Measurements from ENCODE around the gene ISM1.

ISM1 gene

GRCh38 chr20:13285408-13285807, 64.3 kb downstream of the ISM1 start:
- no peak for DNase-seq

- DNase-seq = no peak
Measured at GRCh38 chr20:13286052-13286451, 65.0 kb downstream of the ISM1 start.

GRCh38 chr20:13286607-13287006, 65.5 kb downstream of the ISM1 start:
- DNase-seq = no peak

GRCh38 chr20:13288357-13288756, 67.3 kb downstream of the ISM1 start:
- no peak for DNase-seq

GRCh38 chr20:13289031-13289430, 68.0 kb downstream of the ISM1 start:
- DNase-seq = no peak

- no peak for DNase-seq
Measured at GRCh38 chr20:13290724-13291123, 69.7 kb downstream of the ISM1 start.

GRCh38 chr20:13291157-13291556, 70.1 kb downstream of the ISM1 start:
- DNase-seq = no peak

GRCh38 chr20:13292201-13292885, 71.3 kb downstream of the ISM1 start:
- DNase-seq = no peak

GRCh38 chr20:13294522-13294921, 73.4 kb downstream of the ISM1 start:
- DNase-seq = no peak

GRCh38 chr20:13295637-13296036, 74.6 kb downstream of the ISM1 start:
- no peak for DNase-seq

GRCh38 chr20:13296070-13296469, 75.0 kb downstream of the ISM1 start:
- no peak for DNase-seq

- no peak for DNase-seq
Measured at GRCh38 chr20:13297147-13297899, 76.2 kb downstream of the ISM1 start.

GRCh38 chr20:13298692-13299373, 77.8 kb downstream of the ISM1 start:
- DNase-seq = no peak

- DNase-seq = no peak
Measured at GRCh38 chr20:13299401-13299800, 78.3 kb downstream of the ISM1 start.

GRCh38 chr20:13301596-13301995, 80.5 kb downstream of the ISM1 start:
- DNase-seq = no peak

GRCh38 chr20:13302647-13303450, 81.8 kb downstream of the ISM1 start:
- no peak for DNase-seq

- no peak for DNase-seq
Measured at GRCh38 chr20:13305284-13305683, 84.2 kb downstream of the ISM1 start.

- DNase-seq = no peak
Measured at GRCh38 chr20:13307562-13308163, 86.6 kb downstream of the ISM1 start.

GRCh38 chr20:13312300-13312699, 91.2 kb downstream of the ISM1 start:
- no peak for DNase-seq

- no peak for DNase-seq
Measured at GRCh38 chr20:13313201-13313600, 92.1 kb downstream of the ISM1 start.

GRCh38 chr20:13317439-13317838, 96.4 kb downstream of the ISM1 start:
- DNase-seq = no peak

GRCh38 chr20:13318871-13319521, 97.9 kb downstream of the ISM1 start:
- no peak for DNase-seq

Data from T1000 (cell line).